HG02678 (cell line): ENCODE results near the gene RASL12.

ENCODE experiments used
- ATAC-seq: cut with Tn5 transposase; IDR thresholded peaks from one replicate; pipeline ENCODE4 v1.9.1; 2021; ENCODE audit warnings: mild to moderate bottlenecking, moderate library complexity; ENCODE audit not compliant: unreplicated experiment

Gene RASL12

DNA sequence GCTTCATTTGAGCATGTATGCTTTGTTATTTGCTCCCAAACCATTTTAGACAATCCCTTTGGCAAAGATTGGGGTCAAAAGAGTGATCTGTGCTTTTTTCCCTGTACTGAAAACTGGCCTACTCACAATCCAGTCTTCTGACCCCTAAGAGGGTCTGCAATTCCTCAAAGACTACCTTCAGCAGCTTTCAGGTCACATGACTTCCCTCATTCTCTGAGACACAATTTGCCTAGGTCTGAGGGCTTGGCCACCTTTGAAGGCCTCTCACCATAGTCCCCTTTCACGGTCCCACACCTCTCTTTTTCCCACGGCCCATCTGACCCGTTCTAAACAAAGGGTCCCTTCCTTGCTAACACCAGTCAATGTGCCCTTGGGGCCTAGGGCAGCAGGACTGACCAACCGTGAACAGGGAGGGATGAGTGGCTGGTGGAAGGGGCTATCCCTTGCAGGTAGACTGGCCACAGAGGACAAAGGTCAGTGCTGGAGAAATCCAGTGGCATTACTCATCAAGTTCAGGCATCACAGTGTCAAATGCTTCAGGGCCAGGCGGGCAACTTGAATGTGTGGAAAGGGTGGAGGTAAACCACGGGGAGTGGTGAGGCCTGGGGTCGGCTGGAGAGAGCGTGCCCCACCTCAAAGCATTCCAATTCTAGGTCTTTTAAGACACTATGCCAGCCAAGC lies 10.8 kb downstream of the RASL12 start:
- ATAC-seq: no peak

DNA sequence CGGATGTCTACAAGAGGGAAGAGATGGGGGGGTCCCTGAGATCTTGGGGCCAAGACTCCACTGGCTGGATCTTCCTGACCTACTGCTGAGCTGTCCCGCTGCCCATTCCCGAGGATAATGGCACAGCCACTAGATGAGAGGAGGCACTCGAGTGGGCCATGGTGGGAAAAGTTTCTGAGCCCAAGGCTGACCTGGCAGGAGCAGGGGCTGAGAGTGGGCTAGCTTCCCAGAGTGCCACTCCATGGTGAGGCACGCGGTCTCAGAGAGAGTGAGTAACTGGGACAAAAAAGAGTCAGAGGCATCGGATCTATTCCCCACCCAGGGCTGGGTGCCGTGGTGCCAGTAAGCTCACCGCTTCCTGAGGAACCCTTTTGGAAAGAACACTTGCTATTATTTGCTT lies 11.7 kb downstream of the RASL12 start:
- no peak for ATAC-seq

DNA sequence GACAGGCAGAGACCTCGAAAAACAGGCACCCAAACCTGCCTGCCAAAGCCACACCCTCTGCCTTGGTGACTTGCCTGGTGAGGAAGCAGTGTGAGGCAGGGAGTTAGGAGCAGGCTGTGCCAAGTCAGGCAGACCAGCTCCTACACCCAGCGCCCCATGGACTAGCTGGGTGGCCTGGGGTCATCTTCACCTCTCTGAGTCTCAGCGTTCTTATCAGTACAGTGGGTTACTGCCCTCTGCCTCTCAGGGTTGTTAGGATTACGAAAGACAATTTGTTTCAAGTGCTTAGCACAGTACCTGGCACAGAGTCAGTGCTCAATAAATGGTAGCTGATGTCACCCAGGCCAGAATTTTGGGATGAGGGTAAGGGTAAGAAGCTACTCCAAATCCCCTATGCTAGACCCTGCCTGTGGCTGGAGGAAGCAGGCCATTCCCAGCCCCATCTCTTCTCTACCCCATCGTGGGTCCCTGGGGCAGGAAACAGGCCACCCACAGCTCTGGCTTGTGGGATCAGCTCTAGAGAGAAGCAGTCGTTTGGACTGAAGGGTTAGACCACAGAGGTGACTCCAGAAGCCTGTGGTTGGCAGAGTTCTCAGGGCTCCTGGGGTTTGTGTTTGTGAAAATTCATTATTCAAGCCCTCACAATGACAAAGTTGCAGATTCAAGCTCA lies 12.5 kb downstream of the RASL12 start:
- no peak for ATAC-seq

DNA sequence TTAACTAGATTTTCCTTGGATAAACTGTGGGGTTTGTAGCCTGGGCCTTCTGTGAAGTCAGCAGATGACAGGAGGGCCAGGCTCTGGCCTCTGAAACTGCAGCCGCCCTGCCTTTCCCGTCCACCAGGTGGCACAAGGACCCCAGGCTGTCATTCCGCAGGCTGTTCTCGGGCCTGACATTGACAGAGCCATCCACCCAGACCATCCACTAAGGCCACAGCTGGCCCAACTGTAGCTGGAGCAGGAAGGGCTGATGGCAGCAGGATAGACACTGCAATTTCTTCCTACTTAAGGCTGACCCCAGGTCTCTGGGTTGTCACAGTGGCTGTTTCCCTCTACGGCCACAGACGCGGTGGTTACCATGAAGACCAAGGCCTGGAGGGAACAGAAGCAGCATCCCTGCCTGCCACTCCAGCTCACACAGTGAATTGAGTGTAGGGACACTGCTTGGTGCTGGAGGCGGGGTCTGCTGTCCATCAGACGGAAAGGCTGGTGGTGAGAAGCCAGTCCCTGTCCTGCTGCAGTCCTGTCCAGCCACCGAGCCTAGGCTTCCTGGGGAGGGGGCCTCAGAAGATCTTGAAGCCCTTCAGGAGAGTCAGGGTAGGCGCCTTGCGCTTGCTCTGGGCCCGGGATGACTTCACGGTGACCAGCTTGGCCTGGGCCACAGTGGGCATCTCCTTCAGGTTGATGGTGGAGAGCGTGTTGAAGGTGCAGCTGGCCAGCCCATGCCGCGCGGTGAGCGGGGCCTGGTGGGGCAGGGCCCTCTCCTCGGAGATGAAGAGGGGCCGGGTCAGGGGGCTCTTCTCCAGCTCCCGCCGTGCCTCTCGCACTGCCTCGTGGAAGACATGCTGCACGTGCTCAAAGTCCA lies 13.2 kb downstream of the RASL12 start:
- no peak for ATAC-seq

DNA sequence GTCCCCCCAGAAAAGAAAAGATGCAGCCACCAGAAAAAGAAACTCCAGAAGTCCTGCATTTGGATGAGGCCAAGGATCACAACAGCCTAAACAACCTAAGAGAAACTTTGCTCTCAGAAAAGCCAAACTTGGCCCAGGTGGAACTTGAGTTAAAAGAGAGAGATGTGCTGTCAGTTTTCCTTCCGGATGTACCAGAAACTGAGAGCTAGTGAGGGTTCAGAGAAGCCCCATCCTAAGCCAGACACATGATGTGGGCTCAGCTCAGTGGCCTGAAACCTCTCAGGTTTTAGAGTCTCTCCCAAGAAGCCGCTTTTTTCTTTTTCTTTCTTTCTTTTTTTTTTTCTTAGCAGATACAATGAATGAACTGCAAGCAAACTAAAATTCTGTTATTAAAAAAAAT lies 14.8 kb downstream of the RASL12 start:
- ATAC-seq: no peak

DNA sequence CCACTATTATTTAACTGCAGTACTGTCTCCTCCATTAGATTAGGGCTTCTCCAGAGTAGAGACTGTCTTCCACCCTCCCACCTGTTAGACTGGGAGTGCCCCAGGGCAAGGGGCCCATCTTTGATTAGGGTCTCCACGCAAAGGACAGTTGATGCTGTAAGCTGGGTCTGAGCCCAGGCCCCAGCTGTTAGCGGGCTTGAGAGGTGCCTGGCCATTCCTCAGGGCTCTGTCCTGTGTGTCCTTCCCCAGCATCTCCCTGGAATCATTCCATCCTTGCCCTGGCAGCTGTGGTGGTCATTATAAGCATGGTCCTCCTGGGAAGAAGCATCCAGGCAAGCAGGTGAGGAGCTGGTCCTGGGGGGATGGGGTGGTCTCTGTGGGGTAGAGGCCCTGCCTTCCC lies 16.5 kb downstream of the RASL12 start:
- no peak for ATAC-seq

DNA sequence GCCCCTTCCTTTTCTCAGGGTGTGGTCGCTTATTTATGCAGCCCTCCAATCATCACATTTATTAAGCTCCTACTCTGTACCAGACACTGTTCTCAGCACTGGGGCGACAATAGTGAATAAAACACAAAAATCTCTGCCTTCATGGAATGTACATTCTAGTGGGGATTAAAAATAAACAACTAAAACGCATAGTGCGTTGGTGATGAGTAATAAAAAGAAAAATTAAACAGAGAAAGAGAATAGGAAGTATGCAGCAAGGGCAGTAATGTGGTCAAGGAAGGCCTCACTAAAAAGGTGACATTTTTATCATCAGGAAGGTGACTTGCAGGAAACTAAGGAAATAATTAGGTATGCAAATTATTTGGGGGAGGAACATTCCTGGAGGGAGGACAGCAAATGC lies 17.5 kb downstream of the RASL12 start:
- no peak for ATAC-seq

DNA sequence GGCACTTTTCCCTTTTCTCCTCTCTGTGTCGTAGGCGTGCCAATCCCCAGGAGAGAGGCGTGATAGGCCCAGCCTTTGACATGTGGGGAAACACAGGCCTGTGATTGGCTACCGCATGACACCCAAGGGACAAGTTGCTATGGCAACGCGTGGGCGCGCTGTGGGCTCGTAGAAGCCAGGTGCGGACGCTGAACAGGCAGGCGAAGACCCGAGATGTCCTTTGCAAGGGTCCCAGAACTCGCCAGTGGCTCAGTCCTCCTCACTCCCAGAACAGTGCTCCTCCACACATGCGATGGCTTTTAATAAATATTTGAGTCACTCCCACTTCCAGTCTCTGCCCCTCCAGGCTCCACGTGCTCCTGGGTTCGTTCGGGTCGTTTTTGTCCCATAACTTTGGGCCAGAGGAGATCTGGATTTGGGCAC lies 18.4 kb downstream of the RASL12 start:
- peak; percentile 92 for ATAC-seq

DNA sequence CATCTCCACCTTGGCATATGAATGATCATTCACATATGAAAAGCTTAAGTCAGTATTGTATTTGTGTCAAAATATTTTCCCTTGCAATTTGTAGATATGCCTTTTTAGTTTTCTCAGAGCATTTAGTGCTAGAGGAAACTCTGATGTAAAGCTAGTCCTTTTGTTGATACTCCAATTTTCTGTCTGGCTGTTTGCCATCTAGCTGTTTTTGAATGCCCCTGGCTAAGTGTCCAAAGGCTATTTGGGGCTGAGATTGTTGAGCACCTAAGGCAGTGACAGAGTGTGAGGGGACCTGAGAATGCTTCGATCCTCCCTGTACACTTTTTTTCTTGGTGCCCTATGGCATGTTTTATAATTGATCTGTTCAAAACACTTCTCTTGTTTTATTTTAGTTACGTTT lies 19.6 kb downstream of the RASL12 start:
- no peak for ATAC-seq

DNA sequence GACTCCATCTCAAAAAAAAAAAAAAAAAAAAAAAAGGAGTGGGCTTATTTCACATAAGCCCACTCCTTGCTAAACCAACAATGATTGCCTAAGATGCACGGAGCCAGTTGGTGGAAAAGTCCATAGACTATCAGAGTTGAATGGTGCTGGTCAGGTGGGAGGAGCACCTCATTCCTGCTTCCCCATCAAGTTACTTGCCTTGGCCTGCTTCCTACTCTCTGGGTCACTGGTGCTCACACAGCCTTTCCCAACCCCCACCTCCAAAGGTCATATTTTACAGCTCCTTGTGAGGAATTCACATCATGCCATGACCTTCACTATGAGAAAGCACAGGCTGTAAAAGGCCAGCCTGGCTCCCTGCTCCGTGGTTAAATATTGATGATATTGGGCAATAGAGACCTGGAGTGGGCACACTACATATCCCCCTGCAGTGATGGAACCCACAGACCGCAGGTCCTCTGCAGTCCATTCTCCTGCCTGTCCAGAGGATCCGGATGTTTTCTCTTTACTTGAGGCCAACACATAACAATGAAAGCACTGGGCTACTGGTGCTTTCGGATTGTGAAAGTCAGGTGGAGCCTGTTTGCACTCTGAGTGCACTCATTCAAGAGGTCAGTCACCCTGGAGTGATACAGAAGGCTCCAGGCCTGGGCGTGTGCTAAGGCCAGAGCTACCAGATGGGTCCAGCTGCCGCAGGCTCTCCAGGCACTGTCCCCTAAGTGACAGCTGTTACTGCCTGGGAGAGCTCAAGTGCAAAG lies 22.9 kb downstream of the RASL12 start, which contains the start of gene SLC51B:
TSS of gene SLC51B (plus strand) at position 664 of the 758 bp plus-strand sequence. CDS start 4,618 bp downstream, outside the sequence.
- ATAC-seq: no peak

DNA sequence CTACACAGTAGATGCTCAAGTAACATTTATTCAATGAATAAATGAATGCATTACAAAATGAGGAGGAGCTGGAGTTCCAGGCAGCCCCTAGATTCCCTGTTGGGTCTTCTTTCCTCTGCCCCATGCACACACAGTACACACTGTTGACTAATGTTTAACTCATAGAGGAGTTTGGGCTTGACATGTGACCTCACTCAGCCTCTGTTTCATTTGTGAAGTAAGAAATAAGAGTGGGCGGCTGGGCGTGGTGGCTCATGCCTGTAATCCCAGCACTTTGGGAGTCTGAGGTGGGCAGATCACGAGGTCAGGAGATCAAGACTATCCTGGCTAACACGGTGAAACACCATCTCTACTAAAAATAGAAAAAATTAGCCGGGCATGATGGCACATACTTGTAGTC lies 23.6 kb downstream of the RASL12 start:
- peak; percentile 62 for ATAC-seq

DNA sequence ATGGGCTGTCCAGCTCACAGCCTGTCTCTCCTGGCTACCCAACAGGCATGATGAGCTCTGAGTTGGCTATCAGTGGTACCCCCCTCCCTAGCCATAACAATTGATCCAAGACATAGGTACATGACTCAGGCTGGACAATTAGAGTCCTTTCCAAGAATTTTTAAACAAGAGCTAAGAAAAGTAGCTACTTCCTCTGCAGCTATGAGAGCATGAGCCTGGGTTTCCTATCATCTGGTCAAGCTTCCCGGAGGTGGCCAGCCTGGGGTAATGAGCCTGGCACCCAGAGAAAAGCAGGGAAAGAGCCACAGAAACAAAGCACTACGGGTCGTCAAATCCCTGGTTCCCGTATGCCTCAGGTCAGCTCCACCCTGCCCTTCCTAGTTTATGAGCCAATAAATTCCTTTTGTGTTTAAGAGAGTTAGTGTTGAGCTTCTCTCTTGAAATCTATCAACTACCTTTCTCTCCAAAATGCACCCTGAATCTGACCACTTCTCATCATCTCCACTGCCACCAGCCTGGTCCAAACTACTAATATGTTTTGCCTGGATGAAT lies 24.9 kb downstream of the RASL12 start:
- no peak for ATAC-seq

DNA sequence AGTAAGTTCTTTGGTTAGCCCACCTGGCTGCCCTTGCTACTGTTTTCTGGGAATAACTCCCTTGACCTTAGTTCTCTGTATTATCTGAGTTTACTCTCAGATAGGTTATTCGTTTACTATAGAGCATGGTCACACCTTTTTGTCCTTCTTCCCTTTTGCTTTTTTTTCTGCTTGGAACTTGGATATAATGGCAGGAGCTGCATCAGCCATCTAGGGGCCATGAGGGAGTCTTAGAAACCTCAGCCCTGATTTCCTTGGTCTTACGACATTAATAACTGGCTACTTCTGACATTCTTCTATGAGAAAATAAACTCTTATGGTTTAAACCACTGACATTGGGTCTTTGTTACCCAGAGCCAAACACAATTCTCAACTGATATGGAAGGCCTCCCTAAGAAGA lies 26.0 kb downstream of the RASL12 start:
- ATAC-seq: no peak

DNA sequence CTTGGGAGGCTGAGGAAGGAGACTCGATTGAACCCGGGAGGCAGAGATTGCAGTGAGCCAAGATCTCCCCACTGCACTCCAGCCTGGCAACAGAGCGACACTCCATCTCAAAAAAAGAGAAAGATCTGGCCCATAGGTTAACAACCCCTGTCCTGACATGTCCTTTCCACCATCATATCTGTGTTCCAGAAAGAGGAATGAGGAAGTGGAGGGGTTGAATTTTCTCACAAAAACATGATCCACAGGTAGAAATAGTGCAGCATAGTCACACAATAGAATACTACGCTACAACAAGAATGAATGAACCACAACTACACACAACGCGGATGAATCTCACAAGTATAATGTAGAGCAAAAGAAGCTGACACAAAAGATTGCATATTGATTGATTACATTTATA lies 27.3 kb downstream of the RASL12 start:
- no peak for ATAC-seq

DNA sequence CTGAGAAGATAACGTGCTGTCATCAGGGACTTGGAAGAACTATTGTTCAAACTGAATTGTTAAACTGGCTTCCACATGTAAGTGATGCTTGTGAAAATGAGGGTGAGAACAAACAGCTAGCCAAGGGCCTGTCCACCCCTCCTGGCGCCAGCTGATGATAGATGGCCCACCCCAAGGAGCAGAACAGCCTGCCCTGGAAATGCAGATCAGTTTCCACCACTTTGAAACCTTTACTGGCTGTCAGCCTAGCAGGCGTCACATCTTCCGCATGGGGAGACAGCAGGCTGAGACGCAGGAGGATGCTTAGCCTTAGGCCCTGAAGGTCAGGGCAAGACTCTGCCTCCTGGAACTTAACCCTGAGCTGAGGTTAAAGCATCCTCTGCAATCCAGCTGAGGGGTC lies 29.0 kb downstream of the RASL12 start:
- ATAC-seq: no peak

DNA sequence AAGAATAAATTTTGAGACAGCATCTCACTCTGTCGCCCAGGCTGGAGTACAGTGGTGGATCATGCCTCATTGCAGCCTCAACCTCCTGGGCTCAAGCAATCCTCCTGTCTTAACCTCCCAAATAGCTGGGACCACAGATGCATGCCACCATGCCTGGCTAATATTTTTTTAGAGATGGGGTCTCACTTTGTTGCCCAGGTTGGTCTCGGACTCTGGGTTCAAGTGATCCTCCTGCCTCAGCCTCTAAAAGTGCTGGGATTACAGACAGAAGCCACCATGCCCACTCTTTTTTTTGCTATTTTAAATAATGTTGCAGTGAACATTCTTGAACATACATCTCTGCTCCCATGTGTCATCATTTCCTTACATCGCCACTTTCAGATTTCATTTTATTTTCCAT lies 29.4 kb downstream of the RASL12 start:
- ATAC-seq: no peak

DNA sequence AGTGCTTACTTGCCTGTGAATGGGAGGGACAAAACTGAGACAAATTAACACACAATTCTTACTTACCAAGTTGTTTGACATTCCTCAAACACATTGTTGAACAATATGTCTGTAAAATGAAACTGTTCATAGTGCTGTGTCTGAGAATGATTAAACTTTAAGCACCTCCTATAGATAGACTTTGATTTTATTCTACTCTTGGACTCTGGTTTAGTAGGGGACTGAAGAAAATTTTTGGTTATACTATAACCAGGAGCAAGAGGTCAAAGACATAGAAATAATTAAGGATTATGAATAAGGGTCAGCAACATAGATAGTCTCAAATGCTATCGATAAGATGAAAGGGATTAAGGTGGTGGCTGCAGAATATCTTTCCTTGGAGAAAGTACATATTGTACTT lies 30.5 kb downstream of the RASL12 start:
- no peak for ATAC-seq

DNA sequence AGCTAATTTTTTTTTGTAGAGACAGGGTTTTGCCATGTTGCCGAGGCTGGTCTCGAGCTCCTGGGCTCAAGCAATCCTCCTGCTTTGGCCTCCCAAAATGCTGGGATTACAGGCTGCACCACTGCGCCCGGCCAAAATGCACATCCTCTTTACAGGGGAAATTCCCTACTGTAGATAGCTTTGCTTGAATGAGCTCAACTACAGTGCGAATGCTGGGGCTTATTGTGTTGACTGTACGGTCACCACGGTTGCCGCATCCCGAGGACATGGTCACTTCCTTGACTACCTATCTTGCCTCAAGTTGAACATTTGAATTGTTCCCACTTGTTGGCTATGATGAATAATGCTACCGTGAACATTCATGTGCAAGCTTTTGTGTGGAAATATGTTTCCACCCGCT lies 33.1 kb downstream of the RASL12 start:
- ATAC-seq: no peak

DNA sequence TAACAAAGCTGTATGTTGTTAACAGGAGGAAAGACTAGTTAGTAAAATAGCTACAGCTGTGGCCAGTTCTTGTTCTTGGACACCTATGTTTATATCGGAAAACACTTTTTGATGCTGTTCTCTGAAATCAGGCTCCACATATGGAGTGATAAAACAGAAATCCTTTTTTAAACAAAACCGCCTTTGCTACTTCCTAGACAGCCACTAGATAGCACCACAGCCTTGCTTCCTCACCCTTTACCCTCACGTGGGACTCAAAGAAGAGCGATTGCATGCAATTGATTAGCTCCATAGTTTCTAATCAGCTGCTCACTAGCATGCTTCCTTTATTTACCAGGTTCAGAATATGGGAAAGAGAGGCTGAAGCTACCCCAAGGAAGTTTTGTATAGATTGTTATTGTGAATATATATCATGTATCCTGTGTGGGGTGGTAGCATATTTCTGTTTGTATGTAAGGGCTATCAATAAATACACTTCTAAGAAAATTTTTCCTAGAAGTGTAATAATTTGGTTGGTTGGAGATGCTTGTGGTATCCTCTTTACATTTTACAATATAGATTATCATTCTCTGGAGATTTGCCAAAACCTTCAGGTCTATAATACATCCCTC lies 34.0 kb downstream of the RASL12 start:
- no peak for ATAC-seq

DNA sequence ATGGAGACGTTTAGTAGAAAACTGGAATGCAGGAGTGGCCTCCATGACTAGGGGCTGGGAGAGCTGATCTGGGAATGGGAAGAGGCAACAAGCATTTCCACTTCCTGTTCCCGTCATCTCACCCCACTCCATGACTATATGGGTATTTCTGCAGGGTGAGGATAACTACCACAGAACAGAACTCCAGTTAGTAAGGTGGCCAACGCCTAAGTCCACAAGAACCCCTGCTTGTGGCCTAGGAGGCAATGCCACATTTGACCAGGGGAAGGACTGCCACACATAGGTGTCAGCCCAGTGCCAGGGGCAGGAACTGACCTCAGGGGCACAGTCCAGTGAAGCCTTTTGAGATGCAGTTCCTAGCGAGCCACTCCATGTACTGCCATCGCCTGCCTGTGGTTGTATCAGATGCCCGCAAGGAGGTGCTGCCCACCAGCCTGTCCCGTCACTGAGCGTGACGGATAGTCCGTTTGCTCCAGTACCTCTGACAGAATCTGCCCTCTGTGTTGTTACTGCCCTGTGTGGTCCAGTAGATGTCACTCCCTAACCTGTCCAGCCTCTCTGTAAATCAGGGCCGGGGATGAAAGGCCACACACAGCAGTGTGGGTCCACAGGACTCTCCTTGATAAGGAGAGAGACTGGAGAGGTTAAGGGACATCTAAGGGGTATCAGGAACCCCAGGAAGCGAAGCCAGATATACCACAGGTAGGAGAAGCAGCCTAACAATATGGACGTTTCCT lies 34.8 kb downstream of the RASL12 start:
- ATAC-seq: peak; percentile 52
